ENCODE data around the gene OSM.

GRCh38 chr22:30244066-30244465, 22.6 kb downstream of the OSM start:
- TF ChIP-seq, protein P1, sequence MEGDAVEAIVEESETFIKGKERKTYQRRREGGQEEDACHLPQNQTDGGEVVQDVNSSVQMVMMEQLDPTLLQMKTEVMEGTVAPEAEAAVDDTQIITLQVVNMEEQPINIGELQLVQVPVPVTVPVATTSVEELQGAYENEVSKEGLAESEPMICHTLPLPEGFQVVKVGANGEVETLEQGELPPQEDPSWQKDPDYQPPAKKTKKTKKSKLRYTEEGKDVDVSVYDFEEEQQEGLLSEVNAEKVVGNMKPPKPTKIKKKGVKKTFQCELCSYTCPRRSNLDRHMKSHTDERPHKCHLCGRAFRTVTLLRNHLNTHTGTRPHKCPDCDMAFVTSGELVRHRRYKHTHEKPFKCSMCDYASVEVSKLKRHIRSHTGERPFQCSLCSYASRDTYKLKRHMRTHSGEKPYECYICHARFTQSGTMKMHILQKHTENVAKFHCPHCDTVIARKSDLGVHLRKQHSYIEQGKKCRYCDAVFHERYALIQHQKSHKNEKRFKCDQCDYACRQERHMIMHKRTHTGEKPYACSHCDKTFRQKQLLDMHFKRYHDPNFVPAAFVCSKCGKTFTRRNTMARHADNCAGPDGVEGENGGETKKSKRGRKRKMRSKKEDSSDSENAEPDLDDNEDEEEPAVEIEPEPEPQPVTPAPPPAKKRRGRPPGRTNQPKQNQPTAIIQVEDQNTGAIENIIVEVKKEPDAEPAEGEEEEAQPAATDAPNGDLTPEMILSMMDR (tag by site-specific recombination; IDR thresholded peaks at IDR 0.05), result no peak
- TF ChIP-seq ZNF114 (tag by site-specific recombination; IDR thresholded peaks at IDR 0.05) (no peak), ZNF324 (tag by site-specific recombination; IDR thresholded peaks at IDR 0.05) (no peak), ZNF423 (tag by site-specific recombination; IDR thresholded peaks at IDR 0.05) (no peak), ZNF837 (tag by site-specific recombination; IDR thresholded peaks at IDR 0.05) (no peak), ZNF112 (tag by site-specific recombination; IDR thresholded peaks at IDR 0.05) (no peak), ZNF558 (tag by site-specific recombination; IDR thresholded peaks at IDR 0.05) (no peak), TCF7L2 (IDR thresholded peaks at IDR 0.05; ENCODE audit: borderline replicate concordance, low read depth, low read length) (no peak), PRDM6 (tag by site-specific recombination; IDR thresholded peaks at IDR 0.05) (no peak), REST (tag by site-specific recombination; IDR thresholded peaks at IDR 0.05) (no peak), ZNF416 (tag by site-specific recombination; IDR thresholded peaks at IDR 0.05) (no peak)
- TF ChIP-seq, protein P2, sequence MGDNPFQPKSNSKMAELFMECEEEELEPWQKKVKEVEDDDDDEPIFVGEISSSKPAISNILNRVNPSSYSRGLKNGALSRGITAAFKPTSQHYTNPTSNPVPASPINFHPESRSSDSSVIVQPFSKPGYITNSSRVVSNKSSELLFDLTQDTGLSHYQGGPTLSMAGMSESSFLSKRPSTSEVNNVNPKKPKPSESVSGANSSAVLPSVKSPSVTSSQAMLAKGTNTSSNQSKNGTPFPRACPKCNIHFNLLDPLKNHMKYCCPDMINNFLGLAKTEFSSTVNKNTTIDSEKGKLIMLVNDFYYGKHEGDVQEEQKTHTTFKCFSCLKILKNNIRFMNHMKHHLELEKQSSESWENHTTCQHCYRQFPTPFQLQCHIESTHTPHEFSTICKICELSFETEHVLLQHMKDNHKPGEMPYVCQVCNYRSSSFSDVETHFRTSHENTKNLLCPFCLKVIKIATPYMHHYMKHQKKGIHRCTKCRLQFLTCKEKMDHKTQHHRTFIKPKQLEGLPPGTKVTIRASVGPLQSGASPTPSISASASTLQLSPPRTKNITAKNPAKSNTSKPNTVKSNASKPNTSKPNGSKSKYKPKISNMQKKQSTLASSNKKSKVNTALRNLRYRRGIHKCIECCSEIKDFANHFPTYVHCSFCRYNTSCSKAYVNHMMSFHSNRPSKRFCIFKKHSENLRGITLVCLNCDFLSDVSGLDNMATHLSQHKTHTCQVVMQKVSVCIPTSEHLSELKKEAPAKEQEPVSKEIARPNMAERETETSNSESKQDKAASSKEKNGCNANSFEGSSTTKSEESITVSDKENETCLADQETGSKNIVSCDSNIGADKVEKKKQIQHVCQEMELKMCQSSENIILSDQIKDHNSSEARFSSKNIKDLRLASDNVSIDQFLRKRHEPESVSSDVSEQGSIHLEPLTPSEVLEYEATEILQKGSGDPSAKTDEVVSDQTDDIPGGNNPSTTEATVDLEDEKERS (tag by site-specific recombination; IDR thresholded peaks at IDR 0.05), result no peak
